Keratinocyte (primary cell): ENCODE results near the gene SYNGR1. TPM values are rescaled to one million over a fixed set of nuclear protein-coding genes. Genes with fewer than 3 reads are reported as not detected.

Experiments used
- DNase-seq: peaks from one replicate; pipeline ENCODE4 v3.0.0-alpha.2; 2011; ENCODE audit warnings: low read depth, missing footprints, low spot score
- FAIRE-seq: peaks from 2 replicates; lab custom pipeline; 2011; peaks lifted over from hg19 to GRCh38; lab: Jason Lieb, UNC
- H2AFZ ChIP-seq: 2 replicates; pipeline ENCODE4 v1.6.0; 2012; ENCODE audit warnings: low read length, control low read depth, inconsistent platforms; ENCODE audit not compliant: control insufficient read depth
- H3K27ac ChIP-seq: 2 replicates; pipeline ENCODE4 v1.5.1; 2011; ENCODE audit warnings: low read length; ENCODE audit not compliant: control insufficient read depth, insufficient read depth
- H3K27me3 ChIP-seq: 3 replicates; pipeline ENCODE4 v1.6.0; 2011; ENCODE audit warnings: low read length; ENCODE audit not compliant: control insufficient read depth, insufficient read depth; ENCODE audit errors: extremely low read depth
- H3K36me3 ChIP-seq, 2 experiments: 2 replicates in 1 of 2; 3 replicates in 1 of 2; pipeline ENCODE4 v1.5.1; 2011; ENCODE audit warnings: low read length in 2 of 2, mild to moderate bottlenecking in 1 of 2; ENCODE audit not compliant: control insufficient read depth in 2 of 2, insufficient read depth in 2 of 2; ENCODE audit errors: extremely low read depth in 1 of 2
- H3K4me1 ChIP-seq: 3 replicates; pipeline ENCODE4 v1.5.1; 2011; ENCODE audit warnings: low read length; ENCODE audit not compliant: control insufficient read depth, insufficient read depth; ENCODE audit errors: extremely low read depth
- H3K4me2 ChIP-seq: 3 replicates; pipeline ENCODE4 v1.6.0; 2011; ENCODE audit warnings: low read depth, low read length; ENCODE audit not compliant: control insufficient read depth, insufficient read depth; ENCODE audit errors: extremely low read depth
- H3K4me3 ChIP-seq, 3 experiments: fragments of 200-600 bp in 1 of 3; sonication (generic) in 1 of 3; 2 replicates in 2 of 3; 3 replicates in 1 of 3; pipeline ENCODE4 v1.5.1; 2011 to 2016; ENCODE audit warnings: low read length in 3 of 3, mild to moderate bottlenecking in 3 of 3, control low read depth in 2 of 3, inconsistent platforms in 1 of 3, low read depth in 1 of 3, mixed read lengths in 1 of 3, mixed run types in 1 of 3, moderate library complexity in 1 of 3; ENCODE audit not compliant: control insufficient read depth in 2 of 3, insufficient read depth in 2 of 3; ENCODE audit errors: extremely low read depth in 1 of 3
- H3K79me2 ChIP-seq: 2 replicates; pipeline ENCODE4 v1.6.0; 2012; ENCODE audit warnings: low read length; ENCODE audit not compliant: control insufficient read depth, insufficient read depth
- H3K9ac ChIP-seq: 3 replicates; pipeline ENCODE4 v1.6.0; 2011; ENCODE audit warnings: low read length; ENCODE audit not compliant: control insufficient read depth, insufficient read depth; ENCODE audit errors: extremely low read depth
- H3K9me1 ChIP-seq: 3 replicates; pipeline ENCODE4 v1.6.0; 2011; ENCODE audit warnings: low read length; ENCODE audit not compliant: control insufficient read depth, insufficient read depth; ENCODE audit errors: extremely low read depth
- H3K9me3 ChIP-seq: 2 replicates; pipeline ENCODE4 v1.5.1; 2012; ENCODE audit warnings: low read depth, low read length; ENCODE audit not compliant: control insufficient read depth
- H4K20me1 ChIP-seq: 3 replicates; pipeline ENCODE4 v1.6.0; 2011; ENCODE audit warnings: low read length; ENCODE audit not compliant: control insufficient read depth, insufficient read depth; ENCODE audit errors: extremely low read depth
- EZH2 ChIP-seq: IDR thresholded peaks from one replicate; pipeline ENCODE4 v1.6.1; 2012; ENCODE audit warnings: inconsistent platforms, mild to moderate bottlenecking, low read length, moderate library complexity
- dilution Hi-C: fragments of 300-500 bp; cut with MboI; formaldehyde crosslinking; loops from one replicate; pipeline ENCODE4 v1.7.0; 2020; ENCODE audit warnings: low sequenced_read_pairs; ENCODE audit not compliant: extremely low pct_ligation_motif_present
- polyA plus RNA-seq, 5 experiments: library from polyadenylated mRNA; depleted of rRNA in 3 of 5; stranded (reverse) in 3 of 5; stranded (forward) in 1 of 5; unstranded in 1 of 5; fragments of >200 nt; gene quantifications; 1 replicate in 1 of 5; 2 replicates in 3 of 5; 3 replicates in 1 of 5; pipeline versions ENCODE4 v1.2.1 to v1.2.3, GENCODE V29; 2011 to 2012; ENCODE audit warnings: missing spikeins in 2 of 5, low read depth in 1 of 5, low replicate concordance in 1 of 5
- TF ChIP-seq, protein P1 (sequence below), 3 experiments: IDR thresholded peaks in 1 of 3; conservative IDR thresholded peaks in 1 of 3; optimal IDR thresholded peaks in 1 of 3; 2 replicates in 2 of 3; 3 replicates in 1 of 3; pipeline versions ENCODE3 to v1.5.1; 2011; ENCODE audit warnings: low read length in 3 of 3, mild to moderate bottlenecking in 3 of 3, moderate library complexity in 2 of 3, control low read depth in 1 of 3, inconsistent platforms in 1 of 3; ENCODE audit not compliant: insufficient read depth in 2 of 3; ENCODE audit errors: extremely low read depth in 1 of 3

SYNGR1 gene
- polyA plus RNA-seq, 1 donor (not counting 4 experiments of a cell fraction or from before 2014, with no cell fraction given) = 0.63 TPM

- H3K27me3 ChIP-seq = no peaks in the 10 kb centered on the region
- H3K36me3 ChIP-seq = no peaks in the 10 kb centered on the region
- H3K4me1 ChIP-seq = peaks cover 3% of the 10 kb centered on the region
- H3K9me3 ChIP-seq = peaks cover 2% of the 10 kb centered on the region
- no peak overlapping the region for H2AFZ ChIP-seq
- no peak for FAIRE-seq
- H3K9ac ChIP-seq = no peak overlapping the region
- TF ChIP-seq, protein P1, sequence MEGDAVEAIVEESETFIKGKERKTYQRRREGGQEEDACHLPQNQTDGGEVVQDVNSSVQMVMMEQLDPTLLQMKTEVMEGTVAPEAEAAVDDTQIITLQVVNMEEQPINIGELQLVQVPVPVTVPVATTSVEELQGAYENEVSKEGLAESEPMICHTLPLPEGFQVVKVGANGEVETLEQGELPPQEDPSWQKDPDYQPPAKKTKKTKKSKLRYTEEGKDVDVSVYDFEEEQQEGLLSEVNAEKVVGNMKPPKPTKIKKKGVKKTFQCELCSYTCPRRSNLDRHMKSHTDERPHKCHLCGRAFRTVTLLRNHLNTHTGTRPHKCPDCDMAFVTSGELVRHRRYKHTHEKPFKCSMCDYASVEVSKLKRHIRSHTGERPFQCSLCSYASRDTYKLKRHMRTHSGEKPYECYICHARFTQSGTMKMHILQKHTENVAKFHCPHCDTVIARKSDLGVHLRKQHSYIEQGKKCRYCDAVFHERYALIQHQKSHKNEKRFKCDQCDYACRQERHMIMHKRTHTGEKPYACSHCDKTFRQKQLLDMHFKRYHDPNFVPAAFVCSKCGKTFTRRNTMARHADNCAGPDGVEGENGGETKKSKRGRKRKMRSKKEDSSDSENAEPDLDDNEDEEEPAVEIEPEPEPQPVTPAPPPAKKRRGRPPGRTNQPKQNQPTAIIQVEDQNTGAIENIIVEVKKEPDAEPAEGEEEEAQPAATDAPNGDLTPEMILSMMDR (optimal IDR thresholded peaks at IDR 0.05 in 1 of 3, IDR thresholded peaks at IDR 0.05 in 1 of 3, conservative IDR thresholded peaks at IDR 0.05 in 1 of 3; ENCODE audit: extremely low read depth in 1 of 3, insufficient read depth in 2 of 3, low read length in 3 of 3) = no peak
- TF ChIP-seq EZH2 = no peak
- H3K4me2 ChIP-seq = no peak overlapping the region
- DNase-seq = no peak
- dilution Hi-C loops = no loop called here
- no peaks in the 10 kb centered on the region for H3K79me2 ChIP-seq
- no peak overlapping the region for H3K27ac ChIP-seq
- no peaks in the 10 kb centered on the region for H4K20me1 ChIP-seq
- no peak overlapping the region for H3K4me3 ChIP-seq
- no peaks in the 10 kb centered on the region for H3K9me1 ChIP-seq
Observed at GRCh38 chr22:39369186-39369585, 19.4 kb downstream of the SYNGR1 start.

- Histone ChIP-seq H3K27me3 (no peaks in the 10 kb centered on the region), H3K4me3 (no peak overlapping the region), H3K9me3 (peaks cover 2% of the 10 kb centered on the region), H3K9ac (no peak overlapping the region), H3K9me1 (no peaks in the 10 kb centered on the region), H2AFZ (no peak overlapping the region), H4K20me1 (no peaks in the 10 kb centered on the region), H3K36me3 (no peaks in the 10 kb centered on the region), H3K27ac (no peak overlapping the region), H3K4me1 (peaks cover 3% of the 10 kb centered on the region), H3K4me2 (no peak overlapping the region), H3K79me2 (no peaks in the 10 kb centered on the region)
- TF ChIP-seq EZH2 = no peak
- TF ChIP-seq, protein P1 (optimal IDR thresholded peaks at IDR 0.05 in 1 of 3, IDR thresholded peaks at IDR 0.05 in 1 of 3, conservative IDR thresholded peaks at IDR 0.05 in 1 of 3; ENCODE audit: extremely low read depth in 1 of 3, insufficient read depth in 2 of 3, low read length in 3 of 3) = no peak
- FAIRE-seq = no peak
- dilution Hi-C loops = no loop called here
- no peak for DNase-seq
Observed at GRCh38 chr22:39369586-39369985, 19.8 kb downstream of the SYNGR1 start.
